ENCODE measurements around the gene RSPH6A.

- TF ChIP-seq POLR2A (IDR thresholded peaks at IDR 0.05): no peak
- TF ChIP-seq EP300 (IDR thresholded peaks at IDR 0.05): no peak
- no peak for TF ChIP-seq CTCF (IDR thresholded peaks at IDR 0.05)
- TF ChIP-seq POLR2AphosphoS5 (IDR thresholded peaks at IDR 0.05): no peak
Observed at GRCh38 chr19:45791744-45792469, 23.2 kb downstream of the RSPH6A start.

Measured in gastroesophageal sphincter (tissue), 3 donors.